Cardiac muscle cell (in vitro differentiated cells and primary cell): Measurements from ENCODE around the gene DUSP8. TPM values are rescaled to one million over a fixed set of nuclear protein-coding genes. Genes with fewer than 3 reads are reported as not detected.

Experiments used
- DNase-seq, 2 donors: peaks; one replicate each; pipeline versions ENCODE4 v3.0.0 to v3.0.0-alpha.2; 2010 to 2017; ENCODE audit warnings: low read depth in 1 of 2, low spot score in 1 of 2
- H3K27ac ChIP-seq: fragments of 200-600 bp; sonication (generic); 2 replicates; pipeline ENCODE4 v1.5.1; 2016
- H3K27me3 ChIP-seq: fragments of 200-600 bp; sonication (generic); 2 replicates; pipeline ENCODE4 v1.6.0; 2016; ENCODE audit warnings: control low read depth
- H3K36me3 ChIP-seq: fragments of 200-600 bp; sonication (generic); 2 replicates; pipeline ENCODE4 v1.5.1; 2016; ENCODE audit warnings: control low read depth
- H3K4me1 ChIP-seq: fragments of 200-600 bp; sonication (generic); 2 replicates; pipeline ENCODE4 v1.8.1; 2017; ENCODE audit warnings: low read depth, mild to moderate bottlenecking, mixed run types
- H3K4me3 ChIP-seq: fragments of 200-600 bp; sonication (generic); 2 replicates; pipeline ENCODE4 v1.5.1; 2016; ENCODE audit warnings: mild to moderate bottlenecking
- H3K9me3 ChIP-seq: fragments of 200-600 bp; sonication (generic); 2 replicates; pipeline ENCODE4 v1.5.1; 2017; ENCODE audit warnings: low read depth, mild to moderate bottlenecking, control low read depth
- CTCF ChIP-seq: IDR thresholded peaks from 2 replicates; pipeline ENCODE4 v1.5.1; 2012; ENCODE audit warnings: low read depth, mild to moderate bottlenecking, low read length
- polyA plus RNA-seq: library from polyadenylated mRNA; unstranded; fragments of >200 nt; fragmentation: Nextera tagmentation; extraction: Ambion mirVana; gene quantifications from 2 replicates; pipeline ENCODE4 v1.2.1, GENCODE V29; 2016
- total RNA-seq: library from RNA; depleted of rRNA; stranded (reverse); fragments of >200 nt; gene quantifications from 2 replicates; pipeline ENCODE4 v1.2.3, GENCODE V29; 2016

The DUSP8 gene
- total and polyA plus RNA-seq, 2 experiments from 2014 or later: 0.51 to 0.59 TPM

DNA sequence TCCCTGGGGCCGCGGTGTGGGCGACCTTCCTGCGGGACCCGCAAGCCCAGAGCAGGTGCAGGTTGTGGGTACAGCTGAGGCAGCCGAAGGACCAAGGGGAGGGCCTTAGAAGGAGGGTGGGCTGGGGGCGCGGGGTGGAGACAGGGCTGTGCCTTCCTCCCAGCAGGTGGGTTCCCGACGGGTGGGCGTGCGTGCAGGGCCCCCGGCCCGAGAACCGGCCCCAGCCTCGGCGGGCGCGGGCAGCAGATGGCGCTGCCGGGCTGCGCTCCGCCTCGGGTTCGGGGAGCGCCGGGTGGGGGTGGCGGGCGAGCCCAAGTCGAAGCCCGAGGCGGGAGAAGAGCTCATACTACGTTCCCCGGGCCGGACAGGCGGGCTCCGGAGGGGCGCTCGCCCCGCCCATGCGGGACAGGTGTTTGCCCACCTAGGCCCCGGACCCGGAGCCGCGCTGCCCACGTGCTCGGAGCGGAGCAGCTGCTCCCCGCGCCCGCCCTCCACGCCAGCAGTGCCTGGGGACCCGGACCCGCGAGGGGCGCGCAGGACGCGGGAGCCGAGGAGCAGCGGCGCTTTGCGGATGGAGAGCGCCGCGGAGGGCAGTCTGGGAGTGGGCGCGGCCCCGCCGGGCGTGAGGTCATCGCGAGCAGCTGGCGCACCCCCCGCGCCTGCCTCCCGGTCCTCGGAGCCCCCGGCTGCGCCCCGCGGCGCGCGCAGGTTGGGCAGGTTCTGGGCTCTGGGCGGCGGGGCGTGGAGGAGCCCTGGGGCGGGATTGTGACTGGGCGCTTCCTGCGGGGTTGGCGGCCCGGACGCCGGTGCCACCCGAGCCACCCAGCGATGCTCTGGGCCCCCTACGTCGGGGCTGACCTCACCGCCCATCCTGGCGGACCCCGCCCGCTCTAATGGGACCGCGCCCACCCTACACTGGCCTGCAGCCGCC lies 25.3 kb downstream of the DUSP8 start:
- no peak overlapping the region for H3K27ac ChIP-seq
- no peaks in the 10 kb centered on the region for H3K9me3 ChIP-seq
- H3K4me1 ChIP-seq: peaks cover 13% of the 10 kb centered on the region
- peak overlapping the region; percentile 36 for H3K4me3 ChIP-seq
- H3K27me3 ChIP-seq: peaks cover 71% of the 10 kb centered on the region
- no peaks in the 10 kb centered on the region for H3K36me3 ChIP-seq
- TF ChIP-seq CTCF: peak; percentile 67
- peak; percentile 31 to 83 for DNase-seq

GRCh38 chr11:1546077-1546535 lies 26.0 kb downstream of the DUSP8 start:
- Histone ChIP-seq H3K27me3 (peaks cover 71% of the 10 kb centered on the region), H3K36me3 (no peaks in the 10 kb centered on the region), H3K9me3 (no peaks in the 10 kb centered on the region), H3K4me1 (peaks cover 13% of the 10 kb centered on the region), H3K4me3 (no peak overlapping the region), H3K27ac (no peak overlapping the region)
- DNase-seq: no peak
- no peak for TF ChIP-seq CTCF

DNA sequence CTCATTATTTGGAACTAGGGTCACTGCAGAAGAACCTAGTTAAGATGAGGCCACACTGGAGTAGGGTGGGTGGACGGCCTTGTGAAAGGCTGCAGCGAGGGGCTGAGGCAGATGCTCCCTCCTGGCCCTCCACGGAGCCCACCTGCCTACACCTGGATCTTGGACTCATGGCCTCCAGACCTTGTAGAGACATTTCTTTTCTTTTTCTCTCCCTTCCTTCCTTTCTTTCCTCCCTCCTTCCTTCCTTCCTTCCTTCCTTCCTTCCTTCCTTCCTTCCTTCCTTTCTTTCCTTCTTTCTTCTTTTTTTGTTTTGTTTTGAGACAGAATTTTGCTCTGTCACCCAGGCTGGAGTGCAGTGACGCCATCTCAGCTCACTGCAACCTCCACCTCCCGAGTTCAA lies 26.6 kb downstream of the DUSP8 start:
- peaks cover 78% of the 10 kb centered on the region for H3K27me3 ChIP-seq
- no peak overlapping the region for H3K27ac ChIP-seq
- peaks cover 13% of the 10 kb centered on the region for H3K4me1 ChIP-seq
- no peaks in the 10 kb centered on the region for H3K9me3 ChIP-seq
- no peak overlapping the region for H3K4me3 ChIP-seq
- no peaks in the 10 kb centered on the region for H3K36me3 ChIP-seq
- DNase-seq: no peak
- no peak for TF ChIP-seq CTCF

- Histone ChIP-seq H3K27ac (no peak overlapping the region), H3K4me3 (no peak overlapping the region), H3K27me3 (peaks cover 78% of the 10 kb centered on the region), H3K9me3 (no peaks in the 10 kb centered on the region), H3K4me1 (peaks cover 13% of the 10 kb centered on the region), H3K36me3 (no peaks in the 10 kb centered on the region)
- DNase-seq: no peak
- TF ChIP-seq CTCF: no peak
Measured at GRCh38 chr11:1544536-1544935, 27.5 kb downstream of the DUSP8 start.

DNA sequence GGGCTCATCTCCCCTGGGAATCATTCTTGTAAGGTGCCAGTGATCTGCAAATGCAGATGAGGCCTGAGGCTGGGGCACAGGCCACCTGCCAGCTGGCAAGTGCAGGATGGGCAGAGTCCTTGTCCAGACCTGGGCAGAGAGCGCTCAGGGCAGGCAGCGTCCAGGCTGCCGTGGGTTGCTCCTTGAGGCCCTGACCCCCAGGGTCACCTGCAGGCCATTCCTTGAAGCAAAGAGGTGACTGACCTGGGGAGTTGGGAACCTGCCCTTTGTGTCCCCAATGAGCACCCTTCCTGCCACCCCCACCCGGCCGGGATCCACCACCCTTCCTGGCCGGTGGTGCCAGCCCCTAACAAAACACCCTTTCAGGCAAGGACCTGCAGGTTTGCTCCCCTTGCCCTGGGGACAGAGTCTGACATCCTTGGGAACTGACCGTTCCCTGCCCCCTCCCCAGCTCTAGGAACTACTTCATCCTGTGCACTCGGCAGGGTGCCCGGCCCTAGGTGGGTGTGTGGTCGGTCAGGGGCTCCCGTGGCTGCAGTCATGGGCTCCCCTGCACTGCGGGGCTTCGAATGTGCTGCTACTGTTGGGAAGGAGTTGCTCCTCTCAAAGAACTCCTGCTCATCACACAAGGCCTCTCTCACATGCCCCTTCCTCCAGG lies 28.3 kb downstream of the DUSP8 start:
- TF ChIP-seq CTCF: no peak
- H3K4me1 ChIP-seq: peaks cover 10% of the 10 kb centered on the region
- H3K27ac ChIP-seq: no peak overlapping the region
- H3K4me3 ChIP-seq: no peak overlapping the region
- H3K9me3 ChIP-seq: no peaks in the 10 kb centered on the region
- no peaks in the 10 kb centered on the region for H3K36me3 ChIP-seq
- H3K27me3 ChIP-seq: peaks cover 79% of the 10 kb centered on the region
- no peak for DNase-seq
